GM12875 (cell line): Measurements from ENCODE around the gene VWDE.

ENCODE experiments used
- H3K4me3 ChIP-seq: one replicate; pipeline ENCODE4 v1.5.1; 2011; ENCODE audit warnings: low read depth, low read length, control low read depth
- CTCF ChIP-seq: IDR thresholded peaks from 2 replicates; pipeline ENCODE4 v1.5.1; 2011; ENCODE audit warnings: low read depth, mild to moderate bottlenecking, control low read depth, inconsistent platforms, low read length, moderate library complexity, borderline replicate concordance; ENCODE audit not compliant: insufficient read depth

VWDE gene

DNA sequence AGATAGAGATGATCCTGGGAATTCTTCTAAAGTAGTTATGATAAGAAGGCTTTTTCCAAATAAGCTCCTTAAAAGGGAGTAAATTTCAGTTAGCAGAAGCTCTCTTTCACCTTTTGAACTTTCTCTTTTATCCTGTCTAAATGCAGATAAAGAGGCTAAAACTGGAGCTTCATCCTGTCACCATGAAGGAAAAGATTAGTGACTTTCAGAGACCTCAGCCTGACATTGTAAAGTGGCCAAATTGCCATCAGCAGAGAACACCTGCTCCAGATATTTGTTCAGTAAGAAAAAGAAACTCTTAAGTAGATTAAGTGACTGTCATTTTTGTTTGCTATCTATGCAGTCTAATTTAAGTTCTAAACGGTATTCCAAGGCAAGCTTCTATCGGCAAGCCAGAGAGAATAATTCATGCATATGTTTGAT, 18.3 kb downstream of the VWDE start:
- no peak overlapping the region for H3K4me3 ChIP-seq
- no peak for TF ChIP-seq CTCF

DNA sequence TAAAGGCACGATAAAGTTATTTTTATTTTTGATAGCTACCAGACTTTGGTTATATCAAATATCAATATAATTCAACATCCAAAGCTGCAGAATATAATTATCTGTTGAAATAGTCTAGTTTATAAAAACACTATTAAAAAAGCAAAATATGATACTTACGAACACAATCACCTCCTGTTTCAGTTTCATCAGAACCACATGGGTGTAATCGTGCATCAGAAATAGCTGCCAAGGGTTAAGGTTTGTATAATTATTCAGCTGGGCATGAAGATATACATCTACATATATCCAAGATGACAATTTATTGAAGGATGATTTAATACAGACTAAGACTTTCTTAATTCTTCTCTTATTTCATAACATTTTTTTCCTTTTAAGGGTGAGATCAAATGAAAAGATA, 20.3 kb downstream of the VWDE start:
- TF ChIP-seq CTCF: no peak
- no peak overlapping the region for H3K4me3 ChIP-seq

GRCh38 chr7:12378389-12378788, 25.3 kb downstream of the VWDE start:
- H3K4me3 ChIP-seq: no peak overlapping the region

DNA sequence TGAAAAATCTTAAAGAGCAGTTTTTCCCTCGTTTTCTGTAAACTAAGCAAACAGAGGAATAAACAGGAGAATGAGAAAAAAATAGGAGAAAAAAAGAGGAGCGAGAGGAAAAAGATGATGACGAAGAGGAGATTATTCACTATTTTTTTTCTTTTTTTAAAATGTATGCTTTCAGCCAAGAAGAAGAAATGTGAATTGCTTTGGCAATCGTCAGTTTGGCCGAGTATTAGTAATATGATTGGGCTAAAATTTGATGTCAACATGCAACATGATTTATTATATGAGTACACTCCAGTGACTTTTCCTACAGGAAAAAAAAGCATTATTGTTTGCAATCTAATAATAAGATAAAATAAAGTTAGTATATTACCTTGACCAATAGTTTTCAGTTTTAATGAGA, 26.3 kb downstream of the VWDE start:
- H3K4me3 ChIP-seq: no peak overlapping the region
- no peak for TF ChIP-seq CTCF

More at GRCh38 chr7:12378389-12378788, 25.3 kb downstream of the VWDE start:
- no peak for TF ChIP-seq CTCF

DNA sequence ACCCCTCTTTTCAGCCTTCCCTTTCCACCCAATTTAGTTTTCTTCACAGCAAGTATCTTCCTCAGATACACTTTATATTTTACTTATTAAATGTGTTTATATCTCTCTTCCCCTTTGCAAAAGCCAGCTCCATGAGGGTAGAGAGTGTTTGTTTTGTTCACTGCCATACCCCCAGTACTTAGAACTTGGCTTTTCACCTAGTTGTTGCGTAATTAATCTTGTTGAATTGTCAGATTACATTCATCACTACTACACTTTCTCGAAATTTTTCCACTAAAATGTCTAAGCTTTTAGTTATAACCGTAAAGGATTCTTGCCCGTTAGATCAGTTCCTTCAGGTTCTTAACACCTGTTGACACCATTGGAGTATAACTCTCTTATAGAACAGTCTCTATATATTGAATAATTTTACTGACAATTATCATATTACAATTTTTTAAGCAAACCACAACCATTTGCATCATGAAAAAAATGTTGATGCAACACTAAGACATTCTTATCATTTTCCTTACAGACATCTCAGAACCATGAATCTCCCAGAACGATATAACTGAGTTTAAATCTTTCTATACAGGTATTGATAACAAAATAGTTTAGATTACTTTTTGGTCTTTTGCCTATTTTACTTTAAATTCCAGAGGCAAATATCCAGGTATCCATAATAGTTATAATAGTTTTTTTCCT, 29.9 kb downstream of the VWDE start:
- no peak overlapping the region for H3K4me3 ChIP-seq
- no peak for TF ChIP-seq CTCF

- H3K4me3 ChIP-seq: no peak overlapping the region
- TF ChIP-seq CTCF: no peak
Observed at GRCh38 chr7:12370249-12370648, 33.4 kb downstream of the VWDE start.

DNA sequence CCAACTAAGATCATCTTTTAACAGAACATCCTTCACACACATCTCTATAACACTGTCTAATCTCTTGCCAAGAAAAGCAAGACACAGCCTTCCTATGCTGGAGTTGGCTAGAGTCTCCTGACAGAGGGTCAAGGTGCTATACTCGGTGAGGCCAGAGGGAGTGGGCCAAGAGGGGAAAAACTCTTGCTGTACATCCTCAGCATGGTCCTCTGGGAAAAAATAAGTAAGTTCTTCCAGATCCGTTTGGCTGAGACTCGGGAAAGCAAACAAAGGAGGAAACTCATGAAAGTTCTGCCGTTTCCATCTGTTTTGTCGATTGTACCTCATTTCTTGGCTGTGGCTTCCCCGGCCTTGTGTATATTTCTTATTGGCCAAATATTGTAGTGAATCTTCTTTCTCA, 33.9 kb downstream of the VWDE start:
- H3K4me3 ChIP-seq: no peak overlapping the region
- TF ChIP-seq CTCF: no peak
